Epidermal melanocyte (primary cell): ENCODE data around the gene CRTC1.
"Not testable (repeated sequence)": the region's sequence is repeated elsewhere in the genome, so short reads cannot be mapped to it uniquely, and the experiment has no call there.

ENCODE experiments used
- DNase-seq: peaks from one replicate; pipeline ENCODE4 v3.0.0; 2011; ENCODE audit warnings: low spot score; ENCODE audit not compliant: insufficient read length

The CRTC1 gene

DNA sequence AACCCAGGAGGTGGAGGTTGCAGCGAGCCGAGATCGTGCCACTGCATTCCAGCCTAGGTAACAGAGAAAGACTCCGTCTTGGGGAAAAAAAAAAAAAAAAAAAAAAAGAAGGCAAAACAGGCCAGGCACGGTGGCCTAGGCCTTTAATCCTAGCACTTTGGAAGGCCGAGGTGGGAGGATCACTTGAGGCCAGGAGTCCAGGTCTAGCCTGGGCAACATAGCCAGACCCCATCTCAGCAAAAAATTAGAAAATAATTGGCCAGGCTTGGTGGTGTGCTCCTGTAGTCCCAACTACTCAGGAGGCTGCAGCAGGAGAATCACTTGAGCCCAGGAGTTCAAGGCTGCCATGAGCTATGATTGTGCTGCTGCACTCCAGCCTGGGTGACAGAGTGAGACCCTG is 43.4 kb downstream of the CRTC1 start:
- no peak for DNase-seq

DNA sequence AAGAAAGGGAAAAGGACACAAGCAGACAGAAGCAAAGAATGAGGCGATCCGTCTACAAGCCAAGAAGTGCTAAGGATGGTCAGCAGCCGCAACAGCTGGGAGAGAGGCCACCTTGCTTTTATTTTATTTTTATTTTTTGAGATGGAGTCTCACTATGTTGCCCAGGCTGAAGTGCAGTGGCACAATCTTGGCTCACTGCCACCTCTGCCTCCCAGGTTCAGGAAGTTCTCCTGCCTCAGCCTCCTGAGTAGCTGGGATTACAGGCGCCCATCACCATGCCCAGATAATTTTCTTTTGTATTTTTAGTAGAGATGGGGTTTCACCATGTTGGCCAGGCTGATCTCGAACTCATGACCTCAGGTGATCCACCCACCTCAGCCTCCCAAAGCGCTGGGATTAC is 44.1 kb downstream of the CRTC1 start:
- DNase-seq, result not testable (repeated sequence)

DNA sequence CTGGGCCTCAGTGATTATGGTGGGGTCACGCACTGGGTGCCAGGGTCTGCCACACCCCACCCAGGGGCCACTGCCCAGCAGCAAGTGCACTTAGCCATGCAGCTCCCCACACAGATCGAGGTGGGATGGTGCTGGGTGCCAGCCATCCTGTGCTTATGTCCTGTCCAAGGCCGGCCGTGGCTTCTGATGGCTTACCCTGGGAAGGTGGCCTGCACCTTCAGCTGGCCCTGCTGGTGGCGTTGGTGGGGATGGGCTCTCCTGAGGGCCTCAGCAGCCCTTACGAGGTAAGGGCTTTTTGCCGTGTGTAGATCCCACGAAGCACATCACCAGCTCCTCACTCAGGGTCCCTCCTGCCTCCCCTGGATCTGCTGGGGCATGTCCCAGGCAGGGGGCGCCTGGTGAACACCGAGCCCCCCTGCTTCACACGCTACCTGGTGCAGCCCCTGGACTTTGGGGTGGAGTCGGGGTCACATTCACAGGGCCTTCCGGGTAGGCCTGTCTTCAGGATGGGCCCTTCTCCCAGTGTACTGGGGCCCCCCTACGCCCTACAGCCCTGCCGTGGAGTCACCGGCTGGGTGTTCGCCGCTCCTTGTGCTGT is 46.6 kb downstream of the CRTC1 start:
- DNase-seq, result no peak

DNA sequence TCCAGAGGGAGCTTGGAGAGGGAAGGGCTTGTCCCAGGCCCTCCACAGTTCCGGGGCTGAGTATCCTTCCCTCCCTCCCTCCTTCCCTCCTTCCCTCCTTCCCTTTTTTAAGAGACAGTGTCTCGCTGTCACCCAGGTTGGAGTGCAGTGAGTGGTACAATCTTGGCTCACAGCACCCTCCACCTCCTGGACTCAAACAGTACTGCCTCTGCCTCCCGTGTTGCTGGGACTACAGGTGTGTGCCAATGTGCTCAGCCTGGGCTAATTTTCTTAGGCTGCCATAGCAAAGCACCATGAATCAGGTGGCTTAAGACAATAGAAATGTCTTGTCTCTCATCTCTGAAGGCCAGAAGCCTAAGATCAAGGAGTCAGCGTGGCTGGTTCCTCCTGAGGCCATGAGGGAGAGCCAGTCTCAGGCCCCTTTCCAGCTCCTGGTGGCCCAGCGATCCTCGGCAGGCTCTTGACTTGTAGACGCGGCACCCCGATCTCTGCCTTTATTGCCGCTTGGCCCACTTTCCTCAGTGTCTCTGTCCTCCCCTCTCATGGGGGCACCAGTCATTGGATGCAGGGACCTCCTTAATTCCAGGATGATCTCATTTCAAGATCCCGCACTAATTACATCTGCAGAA is 47.5 kb downstream of the CRTC1 start:
- no peak for DNase-seq

DNA sequence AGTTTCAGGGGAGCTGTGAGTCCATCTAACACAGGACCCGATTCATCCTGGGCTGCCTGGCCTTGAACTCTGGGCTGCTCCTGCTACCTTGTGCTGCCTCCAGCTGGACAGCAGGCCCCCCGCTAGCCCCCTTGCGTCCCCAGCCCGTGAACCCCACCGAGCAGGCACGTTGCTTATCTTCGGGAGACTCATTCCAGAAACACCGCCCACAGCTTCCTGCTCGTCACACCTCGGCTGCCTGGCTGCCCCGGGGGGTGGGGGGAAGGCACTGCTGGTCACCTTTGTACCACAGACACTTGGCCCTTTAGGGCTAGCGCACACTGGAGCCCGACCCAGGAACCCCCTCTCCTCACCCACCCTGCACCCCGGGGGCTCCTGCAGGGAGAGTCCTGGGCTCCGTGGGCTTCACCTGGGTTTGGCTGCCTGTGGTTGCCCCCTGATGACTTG is 48.1 kb downstream of the CRTC1 start:
- DNase-seq, result no peak

DNA sequence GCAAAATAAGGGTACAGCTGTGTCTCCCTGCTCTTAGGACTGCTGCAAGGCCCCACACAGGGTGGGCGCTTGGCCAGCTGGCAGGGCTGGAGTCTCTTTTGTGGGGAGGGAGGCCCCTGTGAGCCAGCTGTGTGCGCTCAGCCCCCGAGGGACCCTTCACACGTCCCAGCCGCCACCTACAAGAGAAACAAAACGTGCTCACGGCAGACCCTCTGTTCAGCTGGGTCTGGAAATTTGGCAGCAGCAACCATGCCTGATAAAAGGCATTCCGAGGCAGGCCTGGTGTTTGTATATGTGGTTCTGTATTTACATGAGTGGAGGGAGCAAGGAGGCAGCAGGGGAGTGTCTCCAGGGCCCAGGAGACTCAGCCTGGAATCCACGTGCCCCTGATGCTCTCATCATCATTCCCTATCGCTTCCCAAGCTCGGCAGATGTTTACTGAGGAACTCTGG is 49.7 kb downstream of the CRTC1 start:
- no peak for DNase-seq

DNA sequence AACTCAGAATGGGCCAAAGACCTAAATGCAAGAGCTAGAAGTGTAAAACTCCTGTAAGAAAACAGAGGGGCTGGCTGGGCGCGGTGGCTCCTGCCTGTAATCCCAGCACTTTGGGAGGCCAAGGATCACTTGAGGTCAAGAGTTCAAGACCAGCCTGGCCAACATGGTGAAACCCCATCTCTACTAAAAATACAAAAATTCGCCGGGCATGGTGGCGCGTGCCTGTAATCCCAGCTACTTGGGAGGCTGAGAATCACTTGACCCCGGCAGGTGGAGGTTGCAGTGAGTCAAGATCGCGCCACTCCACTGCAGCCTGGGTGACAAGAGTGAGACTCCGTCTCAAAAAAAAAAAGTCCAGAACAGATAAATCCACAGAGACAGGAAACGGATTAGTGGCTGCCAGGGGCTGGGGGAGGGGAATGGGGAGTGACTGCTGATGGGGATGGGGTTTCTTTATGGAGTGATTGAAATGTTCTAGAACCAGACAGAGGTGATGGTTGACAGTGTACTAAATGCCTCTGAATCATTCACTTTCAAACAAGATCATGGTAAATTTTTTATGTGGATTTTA is 50.4 kb downstream of the CRTC1 start:
- not testable (repeated sequence) for DNase-seq

DNA sequence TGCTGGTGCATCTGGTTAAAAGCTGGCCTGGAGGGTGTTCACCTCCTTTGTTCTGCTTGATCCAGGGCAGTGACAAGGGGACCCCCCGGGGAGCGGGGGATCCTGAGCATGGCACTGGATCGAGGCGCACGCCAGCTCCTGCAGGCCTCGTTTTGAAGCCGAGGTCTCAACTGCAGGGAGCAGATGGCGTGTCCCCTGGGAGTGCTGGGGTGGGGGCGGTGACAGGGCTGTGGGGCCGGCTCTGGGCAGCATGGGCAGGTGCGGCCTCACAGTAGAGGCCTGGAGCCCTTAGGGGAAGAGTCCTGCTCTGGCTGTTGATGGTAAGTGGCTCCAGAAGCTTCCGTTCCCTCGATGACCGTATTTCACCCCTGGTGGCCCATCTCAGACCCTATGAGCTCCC is 51.8 kb downstream of the CRTC1 start:
- DNase-seq, result no peak

DNA sequence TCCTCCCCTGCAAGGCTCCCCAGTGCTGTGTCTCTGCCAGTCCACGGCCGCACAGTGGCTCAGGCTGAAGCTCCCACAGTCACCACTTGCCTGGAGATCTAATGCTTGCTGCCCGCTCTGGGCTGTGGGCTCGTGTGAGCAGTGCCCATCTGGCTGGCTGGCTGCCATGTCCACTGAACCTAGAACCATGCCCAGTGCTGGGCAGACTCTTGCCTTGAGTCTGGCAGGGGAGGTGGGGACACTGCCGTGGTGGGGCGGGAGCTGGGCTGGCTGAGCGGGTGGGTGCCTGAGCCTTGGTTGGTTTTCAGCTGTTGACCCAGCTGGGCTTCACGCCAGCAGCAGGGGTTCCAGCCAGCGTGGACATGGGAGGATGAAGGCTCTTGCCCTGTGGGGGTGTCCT is 52.3 kb downstream of the CRTC1 start:
- DNase-seq, result no peak

DNA sequence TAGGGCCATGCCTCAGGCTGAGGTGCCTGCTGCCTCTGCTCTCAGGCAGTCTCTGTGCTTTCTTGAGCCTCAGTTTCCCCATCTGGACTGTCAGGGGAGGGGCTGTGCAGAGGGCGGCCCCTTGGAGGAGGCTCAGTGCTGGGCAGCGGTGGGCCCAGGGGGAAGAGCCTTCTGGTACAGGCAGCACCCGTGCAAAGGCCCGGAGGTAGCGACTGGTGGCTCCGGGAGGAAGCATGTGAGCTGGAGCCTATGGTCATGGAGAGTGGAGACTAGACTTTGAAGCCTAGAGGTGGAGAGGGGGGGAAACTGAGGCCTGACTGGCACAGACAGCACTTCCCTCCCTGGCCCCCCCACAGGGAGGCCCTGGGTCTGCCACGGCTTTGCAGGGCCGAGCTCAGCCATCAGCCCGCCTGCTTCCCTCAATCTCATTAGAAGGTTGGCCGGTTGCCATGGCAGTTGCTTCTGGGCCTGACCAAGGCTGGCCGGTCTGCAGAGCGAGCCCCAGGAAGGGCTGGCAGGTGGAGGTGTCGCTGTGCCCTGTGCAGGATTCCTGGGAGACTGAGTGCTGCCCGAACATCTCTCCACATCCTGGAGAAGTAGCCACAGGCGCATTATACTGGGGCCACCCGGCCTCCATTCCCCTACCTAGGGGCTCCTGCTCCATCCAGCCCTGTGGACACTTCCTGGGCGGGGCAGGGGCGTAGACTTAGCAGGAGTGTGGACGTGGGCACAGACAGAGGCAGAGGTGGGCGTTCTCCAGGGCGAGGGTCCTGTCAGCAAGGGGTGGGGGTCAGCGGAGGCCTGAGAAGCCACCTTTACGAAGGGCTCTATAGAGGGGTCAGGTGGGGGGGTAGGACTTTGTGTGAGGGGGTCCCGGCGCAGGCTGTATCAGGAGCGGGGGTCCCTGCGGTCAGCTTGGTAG is 53.2 kb downstream of the CRTC1 start:
- no peak for DNase-seq

DNA sequence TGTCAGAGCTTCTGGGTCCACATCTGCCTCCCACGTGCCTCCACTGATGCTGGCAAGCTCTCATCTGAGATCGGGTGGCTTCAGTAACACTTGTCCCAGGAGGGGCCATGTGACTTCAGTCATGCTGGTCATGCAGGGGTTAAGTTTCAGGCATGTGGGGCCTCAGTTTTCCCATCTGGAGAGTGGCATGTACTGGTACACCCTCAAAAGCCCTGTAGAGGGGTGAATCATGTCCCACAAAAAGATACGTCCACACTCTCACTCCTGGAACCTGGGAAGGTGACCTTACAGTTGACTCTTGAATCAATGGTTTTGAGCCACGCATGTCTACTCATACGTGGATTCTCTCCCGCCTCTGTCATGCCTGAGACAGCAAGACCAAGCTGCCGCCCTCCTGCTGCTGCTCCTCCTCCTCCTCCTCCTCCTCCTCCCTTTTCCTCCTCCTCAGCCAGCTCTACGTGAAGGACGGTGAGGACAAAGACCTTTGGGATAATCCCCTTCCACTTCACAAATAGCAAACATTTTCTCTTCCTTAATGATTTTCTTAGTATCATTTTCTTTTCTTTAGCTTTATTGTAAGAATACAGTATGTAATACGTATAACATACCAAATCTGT is 54.0 kb downstream of the CRTC1 start:
- DNase-seq, result no peak

DNA sequence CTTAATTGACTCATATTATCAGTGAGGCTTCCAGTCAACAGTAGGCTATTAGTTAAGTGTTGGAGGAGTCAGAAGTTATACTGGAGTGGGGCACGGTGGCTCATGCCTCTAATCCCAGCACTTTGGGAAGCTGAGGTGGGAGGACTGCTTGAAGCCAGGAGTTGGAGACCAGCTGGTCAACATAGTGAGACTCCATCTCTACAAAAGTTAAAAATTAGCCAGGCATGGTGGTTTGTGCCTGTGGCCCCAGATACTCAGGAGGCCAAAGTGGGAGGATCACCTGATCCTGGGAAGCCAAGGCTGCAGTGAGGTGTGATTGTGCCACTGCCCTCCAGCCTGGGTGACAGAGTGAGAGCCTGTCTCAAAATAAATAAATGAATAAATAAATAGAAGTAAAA is 54.5 kb downstream of the CRTC1 start:
- no peak for DNase-seq

DNA sequence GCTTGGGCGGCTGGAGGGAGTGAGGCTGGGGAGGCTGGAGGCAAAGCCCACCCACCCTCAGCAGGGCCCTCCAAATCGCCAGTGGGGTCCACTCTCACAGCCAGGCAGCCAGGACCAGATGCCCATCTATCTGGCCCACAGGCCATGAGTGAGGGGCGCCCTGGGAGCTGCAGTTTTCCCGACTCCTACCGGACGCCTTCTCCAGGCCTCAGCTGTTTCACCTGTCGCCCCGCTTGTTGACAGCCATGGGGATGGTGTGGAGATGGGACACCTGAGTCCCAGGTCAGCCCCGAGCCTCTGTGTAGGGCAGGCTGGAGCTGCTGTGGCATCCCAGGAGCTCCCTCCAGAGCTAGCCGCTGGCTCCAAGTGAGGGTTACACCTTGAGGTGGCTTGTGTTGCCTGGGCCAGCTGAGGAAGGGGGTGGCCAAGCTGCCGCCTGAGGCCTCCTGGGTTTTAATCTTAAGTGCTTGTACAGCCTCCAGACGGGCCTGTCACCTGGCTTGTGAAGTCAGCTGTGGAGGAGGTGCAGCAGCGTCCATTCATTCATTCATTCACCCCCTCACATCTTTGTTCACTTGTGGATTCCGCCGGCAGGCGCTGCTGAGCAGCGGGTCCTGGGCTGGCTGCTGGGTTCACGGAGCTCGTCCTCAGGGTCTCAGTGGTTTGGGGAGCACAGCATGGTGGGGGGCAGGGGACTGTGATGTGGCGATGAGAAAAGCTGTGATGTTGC is 55.6 kb downstream of the CRTC1 start:
- DNase-seq, result no peak

DNA sequence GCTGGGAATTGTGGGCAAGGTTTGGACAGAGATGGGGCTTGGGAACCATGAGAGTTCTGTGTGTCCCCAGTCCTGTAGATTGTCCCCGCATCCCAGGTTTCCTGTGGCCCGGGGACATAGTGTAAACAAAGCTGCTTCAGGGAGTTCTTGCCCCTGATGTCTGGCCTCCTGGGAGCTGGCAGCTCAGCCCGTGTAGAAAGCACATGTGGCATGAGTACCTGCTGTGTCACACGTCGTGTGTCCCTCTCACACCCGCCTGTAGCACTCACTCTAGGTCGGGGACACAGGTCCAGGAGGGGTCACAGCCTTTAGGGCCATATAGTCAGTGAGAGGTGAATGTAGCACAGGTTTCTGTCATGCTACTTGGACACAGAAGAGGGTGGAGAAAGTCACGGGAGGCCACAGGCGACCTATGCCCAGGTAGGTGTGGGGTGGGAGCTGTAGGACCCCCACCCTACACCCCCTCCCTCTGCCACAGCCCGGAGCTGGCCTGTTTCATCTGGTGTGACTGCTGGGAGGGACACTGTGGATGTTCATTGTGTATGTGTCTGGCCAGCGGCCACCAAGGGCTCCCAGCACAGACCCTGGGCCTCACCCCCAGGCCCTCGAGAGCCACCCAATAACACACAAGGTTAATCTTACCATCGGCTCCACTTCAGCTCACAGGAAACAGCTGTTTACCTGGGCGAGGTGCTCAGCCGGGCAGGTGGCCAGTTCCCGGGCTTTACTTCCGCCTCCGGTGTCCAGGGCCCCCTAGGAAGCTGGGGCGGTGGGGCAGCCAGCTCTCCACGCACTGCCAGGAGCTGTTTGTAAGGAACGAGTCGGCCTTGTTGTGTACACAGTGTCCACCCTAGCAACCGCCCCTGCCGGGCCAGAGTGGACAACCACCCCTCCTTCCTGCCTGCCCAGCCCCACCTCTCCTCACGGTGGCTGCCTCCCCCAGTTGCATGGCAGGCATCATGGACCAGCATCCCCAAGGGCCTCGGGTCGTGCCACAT is 57.9 kb downstream of the CRTC1 start:
- no peak for DNase-seq

DNA sequence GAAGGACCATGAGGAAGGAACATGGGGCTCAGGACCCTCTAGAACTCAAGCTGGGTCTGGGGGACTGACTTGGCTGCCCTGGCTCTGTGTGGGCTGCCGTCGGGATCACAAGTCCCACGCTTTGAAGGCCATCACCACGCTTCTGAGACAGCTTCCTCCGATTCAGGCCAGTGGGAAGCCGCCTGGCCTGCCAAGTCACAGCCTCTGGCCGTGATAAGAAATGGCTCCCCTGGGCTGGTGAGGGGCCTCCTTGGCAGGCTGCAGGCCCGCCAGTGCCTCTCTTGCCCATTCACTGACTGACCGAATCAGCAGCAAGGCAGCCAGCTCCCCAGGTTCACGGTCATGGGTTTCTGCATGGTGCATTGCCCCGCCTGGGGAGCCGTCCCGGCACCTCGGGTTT is 58.8 kb downstream of the CRTC1 start:
- DNase-seq, result no peak

DNA sequence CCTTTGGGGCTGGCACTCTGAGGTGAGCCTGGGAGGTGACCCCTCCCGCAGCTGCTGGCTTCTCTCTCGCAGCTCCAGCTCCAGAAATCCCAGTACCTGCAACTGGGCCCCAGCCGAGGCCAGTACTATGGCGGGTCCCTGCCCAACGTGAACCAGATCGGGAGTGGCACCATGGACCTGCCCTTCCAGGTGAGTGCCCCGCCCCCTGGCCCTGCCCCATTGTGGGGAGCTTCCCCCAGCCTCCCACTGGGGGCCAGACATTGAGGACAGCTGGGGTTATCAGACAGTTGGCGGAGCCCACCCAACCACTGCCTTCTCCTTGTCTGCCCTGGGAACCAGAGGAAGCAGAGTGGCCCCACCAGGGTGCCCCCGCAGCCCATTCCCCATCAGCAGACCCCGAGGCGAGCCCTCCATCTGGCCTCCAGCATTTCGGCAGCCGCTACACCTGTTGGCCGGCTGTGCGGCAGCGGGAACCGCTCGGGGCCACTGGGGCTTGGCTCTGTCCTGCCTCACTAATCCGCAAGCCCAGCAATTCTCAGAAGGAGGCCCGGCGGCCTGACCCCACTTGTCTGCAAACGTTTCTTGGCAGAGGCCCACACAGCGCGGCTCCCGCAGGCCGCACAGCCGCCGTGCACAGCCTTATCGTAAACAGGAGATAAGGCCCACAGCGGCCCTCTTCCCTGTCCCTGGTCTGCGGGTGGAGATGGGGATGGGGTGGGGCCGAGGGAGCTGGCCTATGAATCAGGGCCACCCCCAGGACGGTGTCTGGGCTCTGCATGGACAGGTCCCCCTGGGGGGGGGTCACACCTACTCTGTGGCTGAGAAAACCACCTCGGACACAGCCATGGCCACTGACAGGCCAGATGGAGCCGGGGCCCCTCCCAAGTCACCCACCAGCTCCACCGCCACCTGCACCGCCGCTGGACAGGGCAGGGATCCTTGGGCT is 59.6 kb downstream of the CRTC1 start:
- DNase-seq, result no peak

DNA sequence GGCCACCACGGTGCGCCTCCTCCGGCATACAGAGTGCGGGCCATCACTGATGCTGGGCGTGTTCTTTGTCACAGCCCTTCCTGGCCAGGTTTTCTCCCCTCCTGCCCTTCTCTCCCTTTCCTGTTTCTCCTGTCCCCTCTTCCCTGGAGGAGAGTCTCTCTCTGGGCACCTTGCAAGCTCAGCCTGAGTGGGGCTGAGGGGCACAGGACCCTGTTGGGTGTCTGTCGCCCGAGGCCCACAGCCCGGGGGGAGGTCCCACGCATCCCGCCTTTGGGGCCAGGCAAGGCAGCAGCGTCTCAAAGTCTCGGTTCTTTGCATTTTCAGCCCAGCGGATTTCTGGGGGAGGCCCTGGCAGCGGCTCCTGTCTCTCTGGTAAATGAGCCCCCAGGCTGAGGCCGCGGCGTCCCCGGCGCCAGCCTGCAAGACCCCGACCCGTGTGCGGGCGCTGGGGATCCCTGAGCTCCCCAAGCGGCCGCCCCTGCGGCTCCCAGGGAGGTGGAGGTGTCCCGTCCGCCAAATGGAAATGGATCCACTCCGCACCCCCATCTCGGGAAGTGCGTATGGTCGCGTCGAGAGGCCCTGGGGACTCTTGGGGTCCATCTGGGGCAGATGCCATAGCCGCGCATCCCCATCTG is 60.4 kb downstream of the CRTC1 start:
- DNase-seq, result no peak
